IPS DF 19.7 (cell line): Measurements from ENCODE around the gene NOXO1.
A peak's percentile ranks its signal among the peaks of the same experiment; 100 is the strongest.

Experiments
- DNase-seq: peaks from one replicate; pipeline ENCODE4 v3.0.0-alpha.2; 2013; ENCODE audit warnings: low read depth, low spot score

The NOXO1 gene

DNA sequence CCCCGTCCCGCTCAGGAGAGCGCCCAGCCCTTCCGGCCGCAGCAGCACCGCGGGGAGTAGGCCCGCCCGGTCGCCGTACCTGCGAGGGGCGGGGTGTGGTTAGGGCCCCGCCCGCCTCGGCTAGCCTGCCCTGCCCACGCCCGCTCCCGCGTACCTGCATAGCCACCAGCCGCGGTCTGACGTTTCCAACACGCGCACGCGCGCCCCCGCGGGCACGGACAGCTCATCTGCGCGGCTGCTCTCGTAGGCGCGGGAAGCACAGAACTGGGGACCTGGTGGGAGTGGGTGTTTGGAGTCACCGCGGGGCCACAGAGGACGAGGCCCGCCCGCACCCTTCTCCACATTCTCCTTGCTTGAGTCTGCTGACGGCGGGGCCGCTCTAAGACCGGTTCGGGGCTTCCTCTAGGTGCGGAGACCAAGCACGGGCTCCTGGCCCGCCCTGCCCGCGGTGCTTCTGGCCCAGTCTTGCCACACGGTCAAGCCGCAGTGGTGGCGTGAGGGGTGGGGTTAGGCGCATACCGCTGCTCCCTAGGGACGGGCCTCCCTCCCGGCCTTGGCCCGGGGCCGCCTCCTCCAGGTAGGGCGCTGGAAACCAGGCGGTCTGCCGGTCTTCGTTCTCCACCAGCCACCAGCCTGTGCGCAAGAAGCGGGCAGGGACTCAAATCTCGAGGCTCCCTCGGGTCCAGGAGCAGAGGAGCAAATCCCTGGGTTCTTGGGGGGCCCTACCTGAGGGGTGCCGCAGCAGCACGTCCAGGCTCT, 1.8 kb downstream of the NOXO1 start:
- DNase-seq: no peak

DNA sequence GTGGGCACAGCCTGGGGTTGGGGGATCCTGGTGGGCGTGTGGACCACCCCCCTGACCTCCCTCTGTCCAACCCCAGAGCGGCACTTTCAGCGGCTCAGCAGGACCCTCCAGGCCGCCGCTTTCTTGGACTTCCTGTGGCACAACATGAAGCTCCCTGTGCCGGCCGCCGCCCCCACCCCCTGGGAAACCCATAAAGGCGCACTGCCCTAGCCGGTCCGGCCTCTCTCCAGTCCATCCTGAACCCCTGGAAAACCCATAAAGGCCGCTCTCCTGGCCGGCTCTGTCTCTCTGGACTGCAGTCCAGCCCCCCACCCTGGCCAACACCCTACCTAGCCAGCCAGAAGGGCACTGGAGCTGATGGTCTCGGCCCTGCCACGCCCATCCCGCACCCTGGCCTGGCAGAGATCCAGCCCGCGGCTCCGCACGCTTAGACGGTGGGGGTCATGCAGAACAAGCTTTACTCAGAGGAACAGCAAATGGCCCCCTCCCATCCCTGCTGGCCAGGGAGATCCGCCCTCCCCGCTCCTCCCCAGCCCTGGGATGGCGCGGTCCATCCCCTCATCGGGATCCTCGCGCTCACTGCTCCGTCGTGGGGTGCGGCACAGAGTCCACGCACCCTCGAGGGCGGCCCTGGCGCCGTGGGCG, 2.7 kb downstream of the NOXO1 start:
- no peak for DNase-seq

DNA sequence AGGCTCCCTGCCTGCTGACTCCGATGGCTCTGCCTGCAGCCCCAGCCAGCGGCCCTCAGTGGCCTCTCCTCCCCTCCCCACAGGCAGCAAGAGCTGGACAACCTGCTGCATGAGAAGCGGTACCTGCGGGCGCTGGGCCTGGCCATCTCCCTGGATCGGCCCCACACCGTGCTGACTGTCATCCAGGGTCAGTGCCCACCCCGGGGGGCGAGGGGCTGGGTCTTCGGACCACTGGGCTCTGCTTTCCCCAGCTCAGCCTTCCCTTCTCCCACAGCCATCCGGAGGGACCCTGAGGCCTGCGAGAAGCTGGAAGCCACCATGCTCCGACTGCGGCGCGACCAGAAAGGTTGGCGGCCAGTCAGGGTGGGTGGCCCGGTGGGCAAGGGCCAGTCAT, 3.4 kb downstream of the NOXO1 start:
- no peak for DNase-seq

DNA sequence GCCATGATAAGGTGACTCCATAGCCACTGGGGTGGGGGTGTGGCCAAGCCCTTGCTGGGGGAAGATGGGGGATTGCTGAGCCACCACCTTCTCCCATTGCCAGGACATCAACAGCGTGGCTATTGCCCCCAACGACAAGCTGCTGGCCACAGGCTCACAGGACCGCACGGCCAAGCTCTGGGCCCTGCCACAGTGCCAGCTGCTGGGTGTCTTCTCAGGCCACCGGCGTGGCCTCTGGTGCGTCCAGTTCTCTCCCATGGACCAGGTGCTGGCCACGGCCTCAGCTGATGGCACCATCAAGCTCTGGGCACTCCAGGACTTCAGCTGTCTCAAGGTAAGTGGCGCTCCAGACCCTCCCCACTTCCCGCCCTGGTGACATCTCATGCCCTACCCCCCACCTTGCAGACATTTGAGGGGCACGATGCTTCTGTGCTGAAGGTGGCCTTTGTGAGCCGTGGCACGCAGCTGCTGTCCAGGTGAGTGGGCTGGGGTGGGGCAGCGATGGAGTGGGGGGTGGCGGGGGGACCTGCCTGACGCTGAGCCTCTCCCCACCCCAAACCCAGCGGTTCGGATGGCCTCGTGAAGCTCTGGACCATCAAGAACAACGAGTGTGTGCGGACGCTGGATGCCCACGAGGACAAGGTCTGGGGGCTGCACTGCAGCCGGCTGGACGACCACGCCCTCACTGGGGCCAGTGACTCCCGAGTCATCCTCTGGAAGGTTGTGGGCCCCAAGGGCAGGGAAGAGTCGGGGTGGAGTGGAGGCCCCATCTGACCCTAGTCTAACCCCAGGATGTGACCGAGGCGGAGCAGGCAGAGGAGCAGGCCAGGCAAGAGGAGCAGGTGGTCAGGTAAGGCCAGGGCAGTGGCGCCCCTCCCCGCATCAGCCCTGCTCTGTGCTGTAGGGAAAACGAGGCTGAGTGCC, 4.1 kb downstream of the NOXO1 start:
- DNase-seq: no peak

DNA sequence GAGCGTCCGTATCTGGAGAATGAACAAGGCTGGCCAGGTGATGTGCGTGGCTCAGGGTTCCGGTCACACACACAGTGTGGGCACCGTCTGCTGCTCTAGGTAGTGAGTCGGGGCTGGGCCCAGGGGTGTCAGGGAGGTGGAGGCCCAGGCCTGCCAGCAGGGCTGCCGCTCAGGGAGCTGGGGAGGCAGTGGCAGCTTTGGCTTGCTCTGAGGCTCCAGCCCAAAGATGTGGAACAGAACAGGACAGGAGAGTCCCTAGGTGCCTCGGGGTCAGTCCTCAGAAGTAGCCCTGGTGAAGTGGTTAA, 5.1 kb downstream of the NOXO1 start:
- no peak for DNase-seq

DNA sequence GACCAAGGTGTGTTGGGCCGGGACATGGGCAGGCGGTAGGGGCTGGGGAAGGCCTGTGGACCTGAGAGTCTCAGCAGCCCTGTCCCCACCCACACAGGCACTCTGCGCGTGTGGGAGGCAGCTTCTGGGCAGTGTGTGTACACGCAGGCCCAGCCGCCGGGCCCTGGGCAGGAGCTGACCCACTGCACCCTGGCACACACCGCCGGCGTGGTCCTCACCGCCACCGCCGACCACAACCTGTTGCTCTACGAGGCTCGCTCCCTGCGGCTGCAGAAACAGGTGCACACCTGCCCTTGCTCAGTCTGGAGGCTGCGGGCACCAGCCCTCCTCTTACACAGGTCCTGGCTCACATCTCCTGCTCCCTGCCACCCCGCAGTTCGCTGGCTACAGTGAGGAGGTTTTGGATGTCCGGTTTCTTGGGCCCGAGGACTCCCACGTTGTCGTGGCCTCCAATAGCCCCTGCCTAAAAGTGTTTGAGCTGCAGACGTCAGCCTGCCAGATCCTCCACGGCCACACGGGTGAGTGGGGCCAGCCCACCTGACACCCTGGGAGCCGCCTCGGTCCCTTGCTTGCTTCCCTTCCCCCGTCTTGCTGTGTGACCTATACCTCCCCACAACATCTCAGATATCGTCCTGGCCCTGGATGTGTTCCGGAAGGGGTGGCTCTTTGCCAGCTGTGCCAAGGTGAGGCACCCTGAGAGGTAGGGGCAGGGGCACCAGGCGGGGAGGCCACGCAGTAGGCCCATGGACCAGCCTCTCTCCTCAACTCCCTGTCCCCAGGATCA, 5.6 kb downstream of the NOXO1 start:
- DNase-seq: no peak

DNA sequence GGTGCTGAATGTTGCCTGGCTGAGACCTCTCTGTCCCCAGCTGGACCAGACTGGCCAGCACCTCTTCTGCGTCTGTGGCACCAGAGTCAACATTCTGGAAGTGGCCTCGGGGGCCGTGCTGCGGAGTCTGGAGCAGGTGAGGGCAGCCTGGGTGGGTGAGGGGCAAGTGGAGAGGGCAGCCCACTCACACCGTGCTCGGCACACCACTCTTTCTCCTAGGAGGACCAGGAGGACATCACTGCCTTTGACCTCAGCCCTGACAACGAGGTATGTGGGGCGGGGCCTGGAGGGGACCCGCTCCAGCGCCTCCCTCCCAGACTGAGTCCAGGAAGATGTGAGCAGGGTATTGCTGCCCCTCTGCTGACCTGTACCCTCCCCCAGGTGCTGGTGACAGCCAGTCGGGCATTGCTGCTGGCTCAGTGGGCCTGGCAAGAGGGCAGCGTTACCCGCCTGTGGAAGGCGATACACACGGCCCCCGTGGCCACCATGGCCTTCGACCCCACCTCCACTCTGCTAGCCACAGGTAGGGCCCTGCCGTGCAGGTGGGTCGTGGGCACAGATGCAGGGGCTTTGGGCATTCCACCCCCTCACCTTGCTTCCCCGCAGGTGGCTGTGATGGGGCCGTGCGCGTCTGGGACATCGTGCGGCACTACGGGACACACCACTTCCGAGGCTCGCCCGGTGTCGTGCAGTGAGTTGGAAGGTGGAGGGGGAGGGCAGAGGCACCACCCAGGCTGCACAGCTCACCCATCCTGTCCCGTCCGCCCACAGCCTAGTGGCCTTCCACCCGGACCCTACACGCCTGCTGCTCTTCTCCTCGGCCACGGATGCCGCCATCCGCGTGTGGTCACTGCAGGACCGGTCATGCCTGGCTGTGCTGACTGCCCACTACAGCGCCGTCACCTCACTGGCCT, 6.9 kb downstream of the NOXO1 start:
- no peak for DNase-seq

DNA sequence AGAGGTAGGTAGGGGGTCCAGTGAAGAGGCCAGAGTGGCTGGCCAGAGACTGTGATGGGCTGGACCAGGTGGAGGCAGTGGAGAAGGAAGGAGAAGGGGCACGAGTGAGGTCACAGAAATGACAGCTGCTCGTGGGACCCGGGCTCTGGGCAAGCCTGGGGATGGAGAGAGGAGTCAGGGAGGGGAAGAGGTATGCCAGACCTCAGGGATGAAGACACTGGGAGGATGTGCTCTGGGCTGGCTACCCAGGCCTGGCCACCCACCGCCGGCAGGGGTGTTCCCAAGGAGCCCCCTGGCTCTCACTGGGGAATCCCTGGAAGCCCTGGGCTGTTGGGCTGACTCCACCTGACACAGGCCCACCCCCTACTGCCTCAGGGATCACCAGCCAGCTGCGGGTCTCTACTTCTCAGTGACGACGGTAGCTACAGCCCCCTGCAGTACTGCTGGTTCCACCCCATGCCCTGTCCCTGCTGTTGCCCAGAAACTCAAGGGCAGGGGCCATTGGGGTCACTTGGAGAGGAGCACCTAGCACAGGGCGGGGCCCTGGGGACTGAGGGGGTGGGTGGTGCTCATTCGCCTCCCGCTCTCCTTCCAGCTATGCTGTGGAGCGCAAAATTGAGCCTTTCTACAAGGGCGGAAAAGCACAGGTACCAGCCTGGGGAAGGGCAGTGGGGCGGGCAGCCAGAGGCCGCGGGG, 7.7 kb downstream of the NOXO1 start:
- DNase-seq: no peak

DNA sequence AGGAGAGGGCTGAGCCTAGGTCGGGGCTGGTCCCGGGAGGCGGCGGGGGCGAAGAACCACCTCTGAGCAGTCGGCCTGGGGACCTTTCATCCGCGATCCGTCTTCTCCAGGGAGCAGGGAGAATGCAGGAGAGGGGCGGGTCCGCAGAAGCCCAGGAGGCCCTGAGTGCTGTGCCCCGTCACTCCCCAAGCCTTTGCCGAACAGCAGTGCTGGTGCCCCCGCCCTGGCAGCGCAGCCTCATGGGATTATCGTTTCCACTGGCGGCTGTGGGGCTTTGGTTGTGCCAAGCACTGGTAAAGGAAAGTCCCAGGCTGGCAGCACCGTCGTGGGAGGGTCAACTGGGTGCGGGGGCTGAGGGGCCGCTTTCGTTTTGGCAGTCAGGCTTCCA, 8.8 kb downstream of the NOXO1 start:
- no peak for DNase-seq

DNA sequence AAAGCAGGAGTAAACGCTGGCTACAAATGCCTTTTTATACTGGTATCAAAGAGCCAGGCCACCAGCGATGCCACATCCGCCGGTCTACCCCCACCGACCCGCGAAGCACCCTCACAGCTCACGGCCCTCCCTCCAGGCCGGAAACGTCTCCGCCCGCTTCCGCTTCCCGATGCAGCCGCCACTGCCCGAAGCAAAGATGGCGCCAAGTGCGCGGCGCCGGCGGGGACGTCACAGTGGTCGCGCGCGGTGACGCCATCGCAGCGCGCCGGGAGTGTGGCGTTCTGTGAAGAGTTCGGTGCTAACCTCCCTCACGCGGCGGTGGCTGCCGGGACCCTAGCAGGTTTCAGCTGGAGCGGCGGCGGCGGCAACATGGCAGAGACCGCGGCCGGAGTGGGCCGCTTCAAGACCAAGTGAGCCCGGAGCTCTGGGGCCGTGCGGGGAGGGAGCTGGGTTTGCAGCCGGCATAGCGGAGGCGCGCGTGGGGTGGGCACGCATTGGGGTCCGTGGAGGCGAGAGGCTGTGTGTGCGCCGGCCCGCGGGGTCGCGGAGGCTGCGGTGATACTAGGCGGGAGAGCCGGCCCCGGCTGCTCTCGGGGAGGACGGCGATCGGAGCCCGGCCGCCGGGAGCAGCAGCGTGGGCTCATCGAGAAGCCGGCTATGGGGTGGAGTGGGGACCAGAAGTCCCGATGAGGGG, 9.3 kb downstream of the NOXO1 start, which contains the start of gene TBL3:
TSS of gene TBL3 (plus strand) at position 258 of the 694 bp plus-strand sequence. CDS start at position 370, 112 bp downstream.
- DNase-seq: no peak

DNA sequence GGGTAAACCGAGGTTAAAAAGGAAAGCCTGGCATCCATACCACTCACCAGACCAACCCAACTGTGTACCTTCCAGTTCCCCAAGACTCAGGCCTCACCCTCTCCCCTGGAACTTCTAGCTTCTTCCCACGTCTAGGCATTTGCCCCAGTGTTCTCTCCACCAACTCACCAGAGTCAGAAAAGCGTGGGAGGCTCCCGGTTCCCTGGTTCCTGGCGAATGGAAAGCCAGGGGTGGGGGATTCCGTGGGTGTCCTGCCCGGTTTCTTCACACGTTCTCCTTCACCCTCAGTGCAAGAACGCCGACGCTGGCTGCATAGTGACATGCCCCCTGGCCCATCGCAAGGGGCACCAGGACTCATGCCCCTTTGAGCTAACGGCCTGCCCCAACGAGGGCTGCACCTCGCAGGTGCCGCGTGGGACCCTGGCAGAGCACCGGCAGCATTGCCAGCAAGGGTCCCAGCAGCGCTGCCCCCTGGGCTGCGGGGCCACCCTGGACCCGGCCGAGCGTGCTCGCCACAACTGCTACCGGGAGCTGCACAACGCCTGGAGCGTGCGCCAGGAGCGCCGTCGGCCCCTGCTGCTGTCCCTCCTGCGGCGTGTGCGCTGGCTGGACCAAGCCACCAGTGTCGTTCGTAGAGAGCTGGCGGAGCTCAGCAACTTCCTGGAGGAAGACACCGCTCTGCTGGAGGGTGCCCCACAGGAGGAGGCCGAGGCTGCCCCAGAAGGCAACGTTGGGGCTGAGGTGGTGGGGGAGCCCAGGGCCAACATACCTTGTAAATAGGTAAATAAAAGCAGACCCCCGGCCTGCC, 12.9 kb downstream of the NOXO1 start:
- no peak for DNase-seq

DNA sequence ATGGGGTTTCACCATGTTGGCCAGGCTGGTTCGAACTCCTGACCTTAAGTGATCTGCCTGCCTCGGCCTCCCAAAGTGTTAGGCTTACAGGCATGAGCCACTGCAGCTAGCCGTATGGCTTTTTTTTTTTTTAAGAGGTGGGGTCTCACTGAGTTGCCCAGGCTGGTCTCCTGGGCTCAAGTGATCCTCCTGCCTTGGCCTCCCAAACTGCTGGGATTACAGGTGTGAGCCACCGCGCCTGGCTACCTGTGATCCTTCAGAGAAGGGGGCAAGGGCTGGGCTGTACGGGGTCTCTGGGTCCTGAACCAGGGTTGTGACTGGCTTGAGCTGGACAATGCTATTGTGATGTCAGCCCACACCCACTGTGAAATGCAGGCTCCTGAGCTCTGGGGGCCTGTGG, 14.8 kb downstream of the NOXO1 start, which contains the start of gene RNF151:
TSS of gene RNF151 (plus strand) at position 397 of the 400 bp plus-strand sequence. CDS start 26 bp downstream, outside the sequence.
- DNase-seq: no peak

DNA sequence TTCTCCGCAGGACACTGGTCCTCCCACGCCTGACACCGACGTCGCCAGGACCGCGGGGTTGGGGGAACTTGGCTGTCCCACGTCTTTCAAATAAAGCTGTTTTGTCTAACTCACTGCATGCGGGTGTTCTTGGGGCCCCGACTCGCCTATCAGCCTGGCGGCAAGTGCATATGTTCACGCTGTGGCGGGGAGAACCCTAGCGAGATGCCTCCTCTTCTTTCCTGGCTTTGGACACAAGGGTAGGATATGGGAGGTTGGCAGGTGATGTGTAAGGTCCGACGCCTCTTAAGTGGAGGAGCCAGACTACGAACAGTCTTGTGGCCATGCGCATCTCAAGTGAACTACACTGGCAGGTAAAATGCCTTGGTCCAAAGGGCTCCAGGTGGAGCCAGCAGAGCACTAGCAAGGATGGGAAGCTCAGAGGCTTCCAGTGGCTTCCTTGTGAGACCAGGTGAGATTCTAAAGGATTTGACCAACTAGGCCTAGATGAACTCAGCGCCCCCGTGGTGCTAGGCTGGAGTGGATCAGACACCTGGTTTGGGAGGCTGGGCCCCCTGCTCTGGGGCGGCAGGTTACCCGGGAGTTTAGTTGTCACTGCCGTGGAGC, 15.8 kb downstream of the NOXO1 start:
- no peak for DNase-seq

DNA sequence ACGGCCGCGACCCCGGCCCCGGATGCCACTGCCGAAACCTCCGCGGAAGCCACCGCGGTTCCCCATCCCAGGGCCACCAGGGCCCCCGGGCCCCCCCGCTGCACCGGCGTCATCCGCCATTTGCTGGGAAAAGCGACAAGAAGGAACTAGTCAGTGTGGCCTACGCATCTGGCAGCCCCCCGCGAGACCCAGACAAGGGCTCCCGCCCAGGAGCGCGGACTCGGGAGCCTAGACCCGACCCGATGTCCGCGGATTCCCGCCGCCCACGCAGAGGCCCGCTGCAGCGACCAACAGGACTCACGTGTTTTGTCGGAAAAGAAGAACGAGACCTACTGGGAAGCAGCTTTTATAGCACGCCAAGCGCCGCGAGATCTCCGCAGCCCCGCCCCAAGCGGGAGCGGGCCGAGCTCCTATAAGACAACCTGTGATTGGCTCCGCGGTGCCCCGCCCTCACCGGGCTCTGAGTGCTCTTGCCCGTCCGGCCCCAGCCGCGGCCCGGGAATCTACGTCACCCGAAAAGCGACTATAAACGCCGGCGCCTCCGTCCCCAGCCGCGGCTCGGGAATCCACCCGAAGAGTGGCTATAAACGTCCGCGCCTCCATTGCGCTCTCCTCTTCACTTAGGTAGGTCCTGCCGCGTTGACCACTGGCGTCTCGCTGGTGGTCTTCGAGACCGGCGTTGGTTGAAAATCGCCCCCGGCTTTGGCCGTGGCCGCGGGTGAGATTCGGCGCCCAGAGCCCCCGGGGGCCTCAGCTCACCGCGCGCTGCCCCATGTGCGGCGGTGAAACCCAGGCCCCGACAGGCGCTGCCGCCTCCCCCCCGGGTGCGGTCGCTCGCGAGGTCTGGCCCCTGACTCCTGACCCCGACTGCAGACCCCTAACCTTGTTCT, 16.5 kb downstream of the NOXO1 start, which contains the start of gene RPS2:
TSS of gene RPS2 (minus strand) at position 321 of the 890 bp plus-strand sequence. CDS start at position 120, 201 bp downstream.
- peak; percentile 92 for DNase-seq

DNA sequence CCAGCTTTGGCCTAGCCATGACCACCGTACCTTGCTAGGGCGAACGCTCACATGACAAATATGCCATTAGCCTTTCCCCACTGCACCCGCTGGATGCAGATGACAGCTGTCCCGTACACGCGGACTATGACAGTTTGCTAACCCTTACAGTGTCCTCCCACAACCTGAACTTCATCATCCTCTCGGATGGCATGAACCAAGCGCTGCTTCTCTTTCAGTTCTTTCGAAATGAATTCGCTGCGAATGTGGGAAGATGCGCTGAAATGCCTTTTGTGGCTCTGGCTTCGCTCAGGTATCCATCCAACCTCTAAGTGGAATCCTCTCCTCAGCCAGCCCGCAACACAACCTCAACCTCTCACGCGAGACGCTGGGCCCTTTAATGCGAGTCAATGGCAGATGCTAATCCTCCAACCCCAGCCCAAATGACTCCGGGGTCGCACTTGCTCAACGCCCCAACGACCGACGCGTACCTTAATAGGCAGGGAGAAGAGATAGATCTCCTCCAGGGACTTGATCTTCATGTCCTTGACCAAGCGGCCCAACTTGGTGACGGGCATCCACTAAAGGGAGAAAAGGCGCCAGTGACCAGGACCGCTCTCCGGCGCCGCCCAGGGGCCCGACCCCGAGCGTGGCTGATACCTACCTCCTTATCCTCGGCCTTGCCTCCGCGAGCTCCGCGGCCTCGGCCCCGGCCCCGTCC, 17.3 kb downstream of the NOXO1 start:
- no peak for DNase-seq
